NCI-H226 (cell line): Measurements from ENCODE around the gene ATP8A2.
"Not testable (repeated sequence)": the region's sequence is repeated elsewhere in the genome, so short reads cannot be mapped to it uniquely, and the experiment has no call there.

Experiments used
- DNase-seq: peaks from one replicate; pipeline ENCODE4 v3.0.0-alpha.2; 2015

Gene ATP8A2

GRCh38 chr13:25939961-25940687 is 568.4 kb downstream of the ATP8A2 start:
- DNase-seq = no peak

- DNase-seq = no peak
Observed at GRCh38 chr13:25943081-25943480, 571.3 kb downstream of the ATP8A2 start.

- DNase-seq = no peak
Observed at GRCh38 chr13:25943658-25944057, 571.9 kb downstream of the ATP8A2 start.

GRCh38 chr13:25945596-25945995 is 573.8 kb downstream of the ATP8A2 start:
- DNase-seq = no peak

- no peak for DNase-seq
Observed at GRCh38 chr13:25946321-25946720, 574.5 kb downstream of the ATP8A2 start.

GRCh38 chr13:25948910-25949309 is 577.1 kb downstream of the ATP8A2 start:
- DNase-seq = no peak

GRCh38 chr13:25951831-25952230 is 580.1 kb downstream of the ATP8A2 start:
- DNase-seq = no peak

GRCh38 chr13:25954080-25954479 is 582.3 kb downstream of the ATP8A2 start:
- not testable (repeated sequence) for DNase-seq

GRCh38 chr13:25954943-25955342 is 583.2 kb downstream of the ATP8A2 start:
- not testable (repeated sequence) for DNase-seq

- DNase-seq = no peak
Observed at GRCh38 chr13:25958986-25959385, 587.2 kb downstream of the ATP8A2 start.

GRCh38 chr13:25961294-25961693 is 589.5 kb downstream of the ATP8A2 start:
- no peak for DNase-seq

GRCh38 chr13:25963674-25964073 is 591.9 kb downstream of the ATP8A2 start:
- DNase-seq = no peak

GRCh38 chr13:25965596-25965995 is 593.8 kb downstream of the ATP8A2 start:
- DNase-seq = no peak

- no peak for DNase-seq
Observed at GRCh38 chr13:25966086-25966485, 594.3 kb downstream of the ATP8A2 start.

- DNase-seq = no peak
Observed at GRCh38 chr13:25967144-25967543, 595.4 kb downstream of the ATP8A2 start.

GRCh38 chr13:25971047-25971446 is 599.3 kb downstream of the ATP8A2 start:
- DNase-seq = no peak

GRCh38 chr13:25971459-25972145 is 599.8 kb downstream of the ATP8A2 start:
- no peak for DNase-seq

GRCh38 chr13:25973085-25973484 is 601.3 kb downstream of the ATP8A2 start:
- no peak for DNase-seq

GRCh38 chr13:25973576-25973975 is 601.8 kb downstream of the ATP8A2 start:
- DNase-seq = no peak

GRCh38 chr13:25977216-25977615 is 605.4 kb downstream of the ATP8A2 start:
- DNase-seq = no peak

GRCh38 chr13:25977671-25978070 is 605.9 kb downstream of the ATP8A2 start:
- no peak for DNase-seq

GRCh38 chr13:25978961-25979360 is 607.2 kb downstream of the ATP8A2 start:
- no peak for DNase-seq

GRCh38 chr13:25979371-25979770 is 607.6 kb downstream of the ATP8A2 start:
- no peak for DNase-seq

GRCh38 chr13:25980255-25980654 is 608.5 kb downstream of the ATP8A2 start:
- DNase-seq = no peak

- no peak for DNase-seq
Observed at GRCh38 chr13:25981060-25981459, 609.3 kb downstream of the ATP8A2 start.
